Upper lobe of left lung (tissue), 4 donors: ENCODE results near the gene TMEM222.

ENCODE experiments used
- CTCF ChIP-seq, 6 experiments: fragments of 450-650 bp in 4 of 6; fragments of 200-600 bp in 2 of 6; sonication (generic) in 2 of 6; IDR thresholded peaks; one replicate each; pipeline ENCODE4 v1.5.1; 2016 to 2019; ENCODE audit warnings: antibody characterized with exemption in 6 of 6
- EP300 ChIP-seq, 4 donors: sonication (generic); formaldehyde crosslinking; IDR thresholded peaks; one replicate each; pipeline ENCODE4 v1.5.1; 2017; ENCODE audit warnings: antibody characterized with exemption in 4 of 4, control low read depth in 2 of 4
- POLR2A ChIP-seq, 4 donors: fragments of 450-650 bp; IDR thresholded peaks; one replicate each; pipeline ENCODE4 v1.5.1; 2016 to 2017; ENCODE audit warnings: antibody characterized with exemption in 4 of 4, mild to moderate bottlenecking in 2 of 4
- POLR2AphosphoS5 ChIP-seq, 2 donors: sonication (generic); formaldehyde crosslinking; IDR thresholded peaks; one replicate each; pipeline ENCODE4 v1.5.1; 2017; ENCODE audit warnings: antibody characterized with exemption in 2 of 2

- TF ChIP-seq CTCF (IDR thresholded peaks at IDR 0.05) (no peak), EP300 (IDR thresholded peaks at IDR 0.05) (peak in 2 of 4 donors; percentile 5 to 25), POLR2AphosphoS5 (IDR thresholded peaks at IDR 0.05) (peak; percentile 29 to 70), POLR2A (IDR thresholded peaks at IDR 0.05) (peak in 1 of 4 donors; percentile 43)
These were observed 52.6 kb downstream of the TMEM222 start, which contains the start of gene FCN3 for GRCh38 chr1:27374362-27375086.
